ENCODE data around the gene CASP6. TPM values are rescaled to one million over a fixed set of nuclear protein-coding genes. Genes with fewer than 3 reads are reported as not detected.

CASP6 gene
- total RNA-seq: 24.5 TPM

GRCh38 chr4:109702950-109703663 is at the start of gene CASP6:
CASP6 (minus strand) TSS chr4:109703445; CDS start chr4:109703395, 50 bp downstream.
- peak; percentile 86 for DNase-seq (ENCODE audit: low spot score)

- DNase-seq (ENCODE audit: low spot score): no peak
These were observed 49.3 kb upstream of the CASP6 start for GRCh38 chr4:109752525-109752924.

- no peak for DNase-seq (ENCODE audit: low spot score)
These were observed 48.6 kb upstream of the CASP6 start for GRCh38 chr4:109751852-109752251.

- no peak for DNase-seq (ENCODE audit: low spot score)
These were observed 47.5 kb upstream of the CASP6 start for GRCh38 chr4:109750652-109751244.

- DNase-seq (ENCODE audit: low spot score): no peak
These were observed 46.3 kb upstream of the CASP6 start for GRCh38 chr4:109749388-109750082.

GRCh38 chr4:109748114-109748513 is 44.9 kb upstream of the CASP6 start:
- DNase-seq (ENCODE audit: low spot score): no peak

GRCh38 chr4:109746728-109747127 is 43.5 kb upstream of the CASP6 start:
- DNase-seq (ENCODE audit: low spot score): no peak

- no peak for DNase-seq (ENCODE audit: low spot score)
These were observed 42.6 kb upstream of the CASP6 start for GRCh38 chr4:109745830-109746229.

GRCh38 chr4:109739547-109739946 is 36.3 kb upstream of the CASP6 start:
- no peak for DNase-seq (ENCODE audit: low spot score)

GRCh38 chr4:109738104-109738872 is 35.0 kb upstream of the CASP6 start:
- DNase-seq (ENCODE audit: low spot score): no peak

- DNase-seq (ENCODE audit: low spot score): no peak
These were observed 32.5 kb upstream of the CASP6 start for GRCh38 chr4:109735566-109736365.

- DNase-seq (ENCODE audit: low spot score): no peak
These were observed 30.5 kb upstream of the CASP6 start for GRCh38 chr4:109733728-109734127.

GRCh38 chr4:109730619-109731545 is 27.6 kb upstream of the CASP6 start:
- DNase-seq (ENCODE audit: low spot score): no peak

- DNase-seq (ENCODE audit: low spot score): peak; percentile 83
These were observed 26.7 kb upstream of the CASP6 start, which contains the start of gene PLA2G12A for GRCh38 chr4:109729718-109730618. PLA2G12A (minus strand) TSS chr4:109730070; CDS start chr4:109729809, 261 bp downstream.

GRCh38 chr4:109729117-109729717 is 26.0 kb upstream of the CASP6 start:
- DNase-seq (ENCODE audit: low spot score): peak; percentile 43

- DNase-seq (ENCODE audit: low spot score): no peak
These were observed 25.1 kb upstream of the CASP6 start for GRCh38 chr4:109728385-109728784.

- DNase-seq (ENCODE audit: low spot score): no peak
These were observed 19.9 kb upstream of the CASP6 start for GRCh38 chr4:109723110-109723509.

- DNase-seq (ENCODE audit: low spot score): no peak
These were observed 19.1 kb upstream of the CASP6 start for GRCh38 chr4:109722357-109722756.

- DNase-seq (ENCODE audit: low spot score): no peak
These were observed 17.8 kb upstream of the CASP6 start for GRCh38 chr4:109721033-109721432.

Measured in ureter (tissue), 1 donor.